GM10248 (cell line): ENCODE measurements around the gene TXLNB.

Experiments
- CTCF ChIA-PET: fragments of 300-600 bp; sonication (Branson Sonifier 250); formaldehyde crosslinking; extraction: SDS; loops from one replicate; lab custom pipeline; 2021; ENCODE audit warnings: antibody characterized with exemption; lab: Yijun Ruan, JAX
- POLR2A ChIA-PET: fragments of 350-650 bp; sonication (Branson Sonifier 250); formaldehyde crosslinking; extraction: SDS; loops from one replicate; lab custom pipeline; 2020; ENCODE audit warnings: antibody characterized with exemption; lab: Yijun Ruan, JAX
- DNase-seq: peaks from one replicate; pipeline ENCODE4 v3.0.0; 2012; ENCODE audit errors: extremely low spot score
- TF ChIP-seq, protein P1 (sequence below): IDR thresholded peaks from 2 replicates; pipeline ENCODE4 v1.5.1; 2012; ENCODE audit warnings: mild to moderate bottlenecking, low read depth; ENCODE audit errors: extremely low read depth, missing control alignments, control extremely low read depth

Gene TXLNB

DNA sequence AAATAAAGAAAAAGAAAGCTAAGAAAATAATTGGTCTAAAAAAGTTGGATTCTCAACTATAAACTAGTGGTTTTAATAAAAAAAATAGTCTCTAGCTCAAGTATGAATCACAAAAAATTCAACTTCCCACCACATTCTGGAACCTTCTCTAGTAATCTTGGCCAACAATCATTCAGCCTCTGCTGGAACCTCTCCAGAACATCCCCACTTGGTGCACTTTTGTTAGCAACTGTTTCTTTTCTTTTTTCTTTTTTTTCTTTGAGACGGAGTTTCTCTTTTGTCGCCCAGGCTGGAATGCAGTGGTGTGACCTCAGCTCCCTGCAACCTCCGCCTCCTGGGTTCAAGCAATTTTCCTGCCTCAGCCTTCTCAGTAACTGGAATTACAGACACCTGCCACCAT lies 35.7 kb downstream of the TXLNB start:
- CTCF ChIA-PET = interaction anchor here (0.7 to 2.5 kb wide), 5 partner anchors 26 to 113 kb away, joined by 3 to 14 read pairs (median 4); no protein-coding TSS in a partner anchor
- TF ChIP-seq, protein P1, sequence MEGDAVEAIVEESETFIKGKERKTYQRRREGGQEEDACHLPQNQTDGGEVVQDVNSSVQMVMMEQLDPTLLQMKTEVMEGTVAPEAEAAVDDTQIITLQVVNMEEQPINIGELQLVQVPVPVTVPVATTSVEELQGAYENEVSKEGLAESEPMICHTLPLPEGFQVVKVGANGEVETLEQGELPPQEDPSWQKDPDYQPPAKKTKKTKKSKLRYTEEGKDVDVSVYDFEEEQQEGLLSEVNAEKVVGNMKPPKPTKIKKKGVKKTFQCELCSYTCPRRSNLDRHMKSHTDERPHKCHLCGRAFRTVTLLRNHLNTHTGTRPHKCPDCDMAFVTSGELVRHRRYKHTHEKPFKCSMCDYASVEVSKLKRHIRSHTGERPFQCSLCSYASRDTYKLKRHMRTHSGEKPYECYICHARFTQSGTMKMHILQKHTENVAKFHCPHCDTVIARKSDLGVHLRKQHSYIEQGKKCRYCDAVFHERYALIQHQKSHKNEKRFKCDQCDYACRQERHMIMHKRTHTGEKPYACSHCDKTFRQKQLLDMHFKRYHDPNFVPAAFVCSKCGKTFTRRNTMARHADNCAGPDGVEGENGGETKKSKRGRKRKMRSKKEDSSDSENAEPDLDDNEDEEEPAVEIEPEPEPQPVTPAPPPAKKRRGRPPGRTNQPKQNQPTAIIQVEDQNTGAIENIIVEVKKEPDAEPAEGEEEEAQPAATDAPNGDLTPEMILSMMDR = no peak
- DNase-seq = no peak
- POLR2A ChIA-PET = interaction anchor here (0.6 kb wide), 1 partner anchor 1172 kb away, joined by 3 read pairs; no protein-coding TSS in a partner anchor

DNA sequence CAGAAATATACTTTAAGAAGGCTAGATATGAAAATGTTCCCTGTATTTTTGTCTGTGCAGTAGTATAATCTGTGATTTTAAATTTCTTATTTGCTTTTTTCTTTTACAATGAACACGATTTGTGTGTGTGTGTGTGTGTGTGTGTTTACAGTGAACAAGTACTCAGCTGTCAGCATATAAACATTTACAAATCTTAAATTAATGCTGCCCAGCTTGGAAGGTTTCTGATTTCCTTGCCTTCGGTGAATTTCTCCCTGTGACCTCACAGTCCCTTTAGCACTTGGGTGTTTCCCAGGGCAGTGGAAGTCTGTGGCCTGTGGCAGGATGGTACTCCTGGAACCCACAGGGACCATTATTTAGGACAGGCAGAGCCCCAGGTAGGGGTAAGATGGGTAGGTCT lies 37.6 kb downstream of the TXLNB start:
- TF ChIP-seq, protein P1 = no peak
- CTCF ChIA-PET = interaction anchor here (0.9 to 2.2 kb wide), 3 partner anchors 13 to 110 kb away, joined by 3 to 6 read pairs (median 3); no protein-coding TSS in a partner anchor
- DNase-seq = no peak
- POLR2A ChIA-PET = no interaction called here

DNA sequence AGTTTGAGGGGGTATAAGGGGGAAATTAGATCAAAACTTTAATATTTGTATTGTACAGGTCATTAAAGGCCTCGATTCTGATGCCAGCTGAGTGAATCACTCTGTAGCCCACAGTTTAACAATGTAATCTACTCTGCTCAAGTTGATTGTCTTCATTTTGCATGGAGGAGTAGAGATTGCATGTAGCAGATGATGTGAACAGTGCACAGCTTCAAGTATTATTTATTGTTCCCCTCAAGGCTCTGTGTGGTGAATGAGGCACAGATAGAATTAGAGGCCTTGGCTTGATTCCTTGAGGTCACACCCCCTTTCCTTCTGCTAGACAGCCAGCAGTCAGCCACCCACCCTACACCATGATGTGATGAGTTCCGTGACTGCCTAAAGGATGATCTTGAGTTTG lies 38.1 kb downstream of the TXLNB start:
- ChIA-PET CTCF (interaction anchor here (1.1 to 2.2 kb wide), 2 partner anchors 13 to 111 kb away, joined by 3 to 6 read pairs; no protein-coding TSS in a partner anchor), POLR2A (no interaction called here)
- DNase-seq = no peak
- TF ChIP-seq, protein P1 = no peak

DNA sequence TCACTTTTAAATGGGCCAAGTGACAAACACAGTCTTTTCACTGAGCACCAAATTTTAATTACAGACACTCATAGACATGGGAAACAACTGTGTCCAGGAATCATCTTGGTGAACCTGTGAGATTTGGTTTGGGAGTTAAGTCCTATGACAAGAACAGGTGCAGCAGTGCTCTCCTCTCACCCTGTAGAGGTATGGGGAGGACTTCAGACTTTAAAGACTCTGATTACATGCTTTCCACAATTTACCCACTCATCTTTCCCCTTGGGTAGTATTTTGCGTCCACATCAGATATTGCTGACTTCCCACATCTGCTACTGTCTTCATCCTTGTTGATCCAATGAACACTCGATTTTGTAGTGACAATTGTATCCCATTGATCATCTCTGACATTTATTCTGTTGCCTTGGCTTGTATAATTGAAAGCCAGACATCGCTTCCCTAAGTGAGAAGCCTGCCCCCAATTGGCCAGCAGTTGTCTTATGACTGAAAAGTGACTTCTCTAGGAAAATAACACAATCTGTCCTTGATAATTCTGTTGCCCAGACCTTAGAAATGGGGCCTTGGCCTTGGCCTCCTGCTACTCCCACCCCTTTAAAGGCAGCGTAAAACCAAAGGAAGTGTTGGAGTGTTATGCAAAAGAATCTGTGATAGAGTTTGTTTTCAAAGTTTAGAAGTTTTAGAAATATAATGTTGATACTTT lies 40.0 kb downstream of the TXLNB start:
- ChIA-PET CTCF (interaction anchor here (1.0 to 2.2 kb wide), 3 partner anchors 11 to 348 kb away, joined by 3 to 6 read pairs (median 4); no protein-coding TSS in a partner anchor), POLR2A (no interaction called here)
- no peak for DNase-seq
- TF ChIP-seq, protein P1 = no peak

DNA sequence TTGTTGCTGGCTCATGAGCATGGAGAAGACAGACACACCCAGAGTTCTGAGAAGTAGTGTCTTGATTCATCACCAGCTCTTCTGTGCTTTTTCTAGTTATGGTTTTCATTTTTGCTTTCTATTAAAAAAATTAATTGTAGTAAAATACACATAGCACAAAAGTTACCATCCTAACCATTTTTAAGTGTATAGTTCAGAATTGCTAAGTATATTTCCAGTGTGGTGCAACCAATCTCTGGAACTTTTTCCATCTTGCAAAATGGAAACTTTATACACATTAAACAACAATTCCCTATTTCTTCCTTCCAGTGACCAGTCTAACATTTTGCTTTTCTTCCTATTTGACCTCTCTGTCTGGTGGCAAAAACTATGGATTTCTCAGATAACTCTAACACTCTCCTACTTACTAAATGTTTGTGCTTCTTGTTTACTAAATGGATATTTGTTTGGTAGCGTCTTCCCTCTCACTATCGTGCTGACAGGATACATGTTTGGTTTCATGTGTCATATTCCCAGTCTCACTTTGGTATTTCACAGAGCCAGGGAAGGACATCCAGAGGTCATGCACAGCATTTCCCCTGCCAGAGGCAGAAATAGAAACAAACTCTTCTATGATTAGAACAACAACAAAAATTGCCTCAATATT lies 40.6 kb downstream of the TXLNB start:
- ChIA-PET POLR2A (no interaction called here), CTCF (interaction anchor here (0.7 to 2.5 kb wide), 24 partner anchors 8 to 203 kb away, joined by 3 to 16 read pairs (median 4); partner anchors contain the start of gene HECA)
- TF ChIP-seq, protein P1 = no peak
- DNase-seq = no peak

DNA sequence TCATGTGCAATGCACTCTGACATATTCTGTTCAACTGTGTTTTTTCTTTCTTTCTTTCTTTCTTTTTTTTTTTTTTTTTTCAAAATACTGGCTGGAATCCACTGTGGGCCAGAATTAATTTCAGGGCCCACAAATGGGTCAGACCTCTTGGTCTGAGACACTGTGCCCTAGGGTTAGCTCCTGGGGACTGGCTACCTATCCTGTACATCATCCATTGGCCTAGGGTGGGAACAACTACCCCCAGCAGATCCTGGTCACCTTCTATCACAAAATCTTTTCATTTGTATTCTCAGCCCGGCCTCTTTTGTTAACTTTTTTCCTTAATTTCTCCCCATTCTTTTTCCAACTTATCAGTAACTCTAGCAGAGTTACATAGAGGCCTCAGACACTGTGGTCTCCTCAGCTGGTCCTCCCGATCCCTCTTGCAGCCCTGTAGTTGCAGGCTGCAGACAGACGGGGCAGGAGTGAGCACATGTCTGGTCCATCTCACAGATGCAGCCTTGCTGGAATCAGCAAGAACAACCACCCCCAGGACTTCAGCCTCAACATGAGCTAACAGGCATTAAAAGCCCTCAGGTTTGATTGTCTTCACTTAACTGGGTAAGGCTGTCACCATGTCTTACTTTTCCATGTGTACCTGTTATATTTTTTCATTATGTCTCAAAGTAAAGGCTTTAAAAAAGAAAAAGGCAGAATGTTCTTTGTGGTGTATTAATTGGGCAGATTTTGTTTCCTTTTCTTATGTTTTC lies 41.3 kb downstream of the TXLNB start:
- DNase-seq = peak; percentile 69
- ChIA-PET CTCF (interaction anchor here (0.7 to 2.5 kb wide), 26 partner anchors 9 to 202 kb away, joined by 3 to 16 read pairs (median 4); partner anchors contain the start of gene HECA), POLR2A (no interaction called here)
- TF ChIP-seq, protein P1 = peak; percentile 72
